K562 (cell line): ENCODE measurements around the gene CCDC82. TPM values are rescaled to one million over a fixed set of nuclear protein-coding genes. Genes with fewer than 3 reads are reported as not detected.

ENCODE experiments used
- ATAC-seq: fragments of 200-7000 bp; cut with Tn5 transposase; 3 replicates; pipeline ENCODE4 v1.9.1; 2020; ENCODE audit warnings: moderate library complexity
- BruUV-seq: library from RNA; stranded (reverse); fragments of 400-500 nt; replicated peaks from 2 replicates; lab custom pipeline; 2021; lab: Mats Ljungman, UMichigan
- CTCF ChIA-PET: fragments of 300-600 bp; formaldehyde crosslinking; extraction: SDS; loops from one replicate; lab custom pipeline; 2021; ENCODE audit warnings: low intra/inter-chr PET ratio; lab: Yijun Ruan, JAX
- POLR2A ChIA-PET: fragments of 300-600, 350-650 bp; sonication (Branson Sonifier 250); formaldehyde crosslinking; extraction: SDS; loops from one replicate; lab custom pipeline; 2021; ENCODE audit warnings: antibody characterized with exemption, inconsistent platforms; lab: Yijun Ruan, JAX
- DNase-seq, 4 experiments: peaks; one replicate each; pipeline versions ENCODE4 v3.0.0 to v3.0.0-alpha.2; 2011 to 2018; ENCODE audit warnings: low spot score in 3 of 4, mixed read lengths in 3 of 4; ENCODE audit errors: extremely low read depth in 1 of 4
- FAIRE-seq: peaks from 2 replicates; lab custom pipeline; 2011; peaks lifted over from hg19 to GRCh38; lab: Jason Lieb, UNC
- H2AFZ ChIP-seq: 2 replicates; pipeline ENCODE4 v1.6.0; 2011; ENCODE audit warnings: low read depth, low read length, control low read depth, inconsistent platforms
- H3K27ac ChIP-seq: fragments of 200-600 bp; 3 replicates; pipeline ENCODE4 v1.8.0; 2011; ENCODE audit warnings: low read depth, mild to moderate bottlenecking, control low read depth, inconsistent platforms, low read length, moderate library complexity, mixed read lengths; ENCODE audit errors: extremely low read depth
- H3K27me3 ChIP-seq, 2 experiments: fragments of 300-600 bp in 1 of 2; 2 replicates in 1 of 2; 3 replicates in 1 of 2; pipeline versions ENCODE4 v1.6.0 to v1.8.0; 2011; ENCODE audit warnings: inconsistent platforms in 2 of 2, low read length in 2 of 2, mild to moderate bottlenecking in 1 of 2, mixed read lengths in 1 of 2, moderate library complexity in 1 of 2; ENCODE audit not compliant: control insufficient read depth in 2 of 2, insufficient read depth in 2 of 2
- H3K36me3 ChIP-seq: fragments of 300-600 bp; 3 replicates; pipeline ENCODE4 v1.8.0; 2011; ENCODE audit warnings: mild to moderate bottlenecking, low read length, inconsistent platforms; ENCODE audit not compliant: control insufficient read depth, insufficient read depth
- H3K4me1 ChIP-seq, 2 experiments: fragments of 200-600 bp in 1 of 2; replicated peaks in 1 of 2; 2 replicates in 1 of 2; 3 replicates in 1 of 2; pipeline versions ENCODE4 v1.5.1 to v1.8.0; 2011; ENCODE audit warnings: inconsistent platforms in 2 of 2, low read length in 2 of 2, mild to moderate bottlenecking in 1 of 2, mixed read lengths in 1 of 2, moderate library complexity in 1 of 2; ENCODE audit not compliant: control insufficient read depth in 2 of 2, insufficient read depth in 2 of 2
- H3K4me2 ChIP-seq: 2 replicates; pipeline ENCODE4 v1.6.1; 2011; ENCODE audit warnings: low read length, control low read depth, inconsistent platforms, mixed read lengths; ENCODE audit not compliant: insufficient read depth
- H3K4me3 ChIP-seq: fragments of 200-600 bp; sonication (generic), shearing (Covaris generic); 2 replicates; pipeline ENCODE4 v1.5.1; 2016; ENCODE audit warnings: control low read depth, inconsistent platforms
- H3K79me2 ChIP-seq: fragments of 200-600 bp; 3 replicates; pipeline ENCODE4 v1.8.0; 2011; ENCODE audit warnings: low read length, inconsistent platforms; ENCODE audit not compliant: control insufficient read depth, insufficient read depth
- H3K9ac ChIP-seq, 2 experiments: 2 replicates each; pipeline versions ENCODE4 v1.6.0 to v1.6.1; 2011; ENCODE audit warnings: low read depth in 2 of 2, low read length in 2 of 2, control low read depth in 1 of 2, inconsistent platforms in 1 of 2, mild to moderate bottlenecking in 1 of 2, mixed read lengths in 1 of 2; ENCODE audit not compliant: insufficient read depth in 1 of 2
- H3K9me1 ChIP-seq: one replicate; pipeline ENCODE4 v1.6.0; 2011; ENCODE audit warnings: inconsistent platforms, mild to moderate bottlenecking, low read length, moderate library complexity; ENCODE audit not compliant: control insufficient read depth, insufficient read depth
- H3K9me3 ChIP-seq: replicated peaks from 2 replicates; pipeline ENCODE4 v1.5.1; 2011; ENCODE audit warnings: low read depth, low read length, inconsistent platforms; ENCODE audit not compliant: control insufficient read depth, insufficient read depth
- H4K20me1 ChIP-seq: replicated peaks from 2 replicates; pipeline ENCODE4 v1.6.1; 2011; ENCODE audit warnings: low read length, inconsistent platforms, mixed read lengths; ENCODE audit not compliant: control insufficient read depth, insufficient read depth
- E2F4 ChIP-seq: sonication (generic); formaldehyde crosslinking; IDR thresholded peaks from 2 replicates; pipeline ENCODE4 v1.8.0; 2022; ENCODE audit warnings: mild to moderate bottlenecking, low read depth, missing genetic modification reagents
- GATAD2A ChIP-seq: fragments of 450-650 bp; IDR thresholded peaks from 2 replicates; pipeline ENCODE4 v1.6.1; 2017
- HDAC1 ChIP-seq, 2 experiments: fragments of 450-650 bp; IDR thresholded peaks; 2 replicates each; pipeline ENCODE4 v1.6.1; 2016 to 2017; ENCODE audit warnings: inconsistent platforms in 1 of 2, mild to moderate bottlenecking in 1 of 2, moderate library complexity in 1 of 2
- LEF1 ChIP-seq: fragments of 450-650 bp; IDR thresholded peaks from 2 replicates; pipeline ENCODE4 v1.6.1; 2016; ENCODE audit warnings: mild to moderate bottlenecking
- MCM5 ChIP-seq: fragments of 450-650 bp; IDR thresholded peaks from 2 replicates; pipeline ENCODE4 v1.6.1; 2016; ENCODE audit warnings: low read depth
- PCBP2 ChIP-seq: fragments of 200-400 bp; formaldehyde crosslinking; IDR thresholded peaks from 2 replicates; pipeline ENCODE4 v1.6.1; 2018; ENCODE audit warnings: low read length, low read depth, mild to moderate bottlenecking, moderate library complexity; ENCODE audit not compliant: poor library complexity, severe bottlenecking
- PPARD ChIP-seq: fragments of 250-450 bp; sonication (Bioruptor Pico); IDR thresholded peaks from 2 replicates; pipeline ENCODE4 v1.8.0; 2022; ENCODE audit warnings: inconsistent platforms, mild to moderate bottlenecking, moderate library complexity
- RBBP5 ChIP-seq: fragments of 200-600 bp; sonication (generic); IDR thresholded peaks from 2 replicates; pipeline ENCODE4 v1.6.1; 2012; ENCODE audit warnings: borderline replicate concordance, mild to moderate bottlenecking, low read length, control low read depth, inconsistent platforms; ENCODE audit not compliant: insufficient read depth, poor library complexity, severe bottlenecking
- SIN3A ChIP-seq, 2 experiments: fragments of 150-350 bp in 1 of 2; IDR thresholded peaks; 2 replicates each; pipeline ENCODE4 v1.6.1; 2011 to 2016; ENCODE audit warnings: borderline replicate concordance in 2 of 2, low read depth in 2 of 2, low read length in 2 of 2, mild to moderate bottlenecking in 2 of 2, moderate library complexity in 2 of 2; ENCODE audit not compliant: control insufficient read depth in 1 of 2
- SIN3B ChIP-seq: fragments of 450-650 bp; IDR thresholded peaks from 2 replicates; pipeline ENCODE4 v1.6.1; 2017; ENCODE audit warnings: low read depth, mild to moderate bottlenecking, moderate library complexity
- SMARCA4 ChIP-seq: fragments of 450-650 bp; IDR thresholded peaks from 2 replicates; pipeline ENCODE4 v1.6.1; 2016
- SMARCB1 ChIP-seq: IDR thresholded peaks from 2 replicates; pipeline ENCODE4 v1.6.1; 2011; ENCODE audit warnings: improper control_type of control experiment, low read depth; ENCODE audit not compliant: insufficient read length
- TCF3 ChIP-seq: sonication (generic); formaldehyde crosslinking; IDR thresholded peaks from 2 replicates; pipeline ENCODE4 v1.4.0; 2020; ENCODE audit warnings: mild to moderate bottlenecking, missing genetic modification reagents
- ZC3H4 ChIP-seq: sonication (generic); formaldehyde crosslinking; IDR thresholded peaks from 2 replicates; pipeline ENCODE4 v1.9.0; 2021; ENCODE audit warnings: missing genetic modification reagents, borderline replicate concordance
- ZNF217 ChIP-seq: sonication (generic); formaldehyde crosslinking; IDR thresholded peaks from 2 replicates; pipeline ENCODE4 v1.8.0; 2022; ENCODE audit warnings: mild to moderate bottlenecking, missing genetic modification reagents
- ZNF766 ChIP-seq: fragments of 200-800 bp; sonication (Bioruptor generic); conservative IDR thresholded peaks from 2 replicates; pipeline ENCODE4 v1.6.1; 2016; ENCODE audit warnings: missing genetic modification characterization, missing compliant biosample characterization
- WGBS: fragments of 100-300 bp; shearing (Covaris generic); methylation state at CpG from one replicate; pipeline ENCODE4 v1.1.6; 2016; ENCODE audit warnings: low coverage, mixed read lengths; ENCODE audit not compliant: insufficient coverage; ENCODE audit errors: missing lambda C conversion rate; 5-methylcytosine and 5-hydroxymethylcytosine counted together
- in situ Hi-C: fragments of 300-500 bp; cut with MboI; formaldehyde crosslinking; loops from 4 replicates; pipeline ENCODE4 v1.15.0; 2018; ENCODE audit warnings: inconsistent platforms, mixed read lengths
- intact Hi-C: fragments of 100-400 bp; cut with micrococcal nuclease; formaldehyde crosslinking; loops from 2 replicates; pipeline ENCODE4 v1.14.2; 2022
- polyA plus RNA-seq, 8 experiments: library from polyadenylated mRNA; depleted of rRNA in 4 of 8; stranded (reverse) in 5 of 8; unstranded in 3 of 8; fragments of >200 nt; fragmentation: Nextera tagmentation in 2 of 8; fragmentation: Illumina TruSeq in 1 of 8; extraction: Ambion mirVana in 2 of 8; extraction: Trizol in 1 of 8; gene quantifications; 2 replicates each; pipeline versions ENCODE4 v1.2.1 to v1.2.3, GENCODE V29; 2011 to 2014; ENCODE audit warnings: inconsistent platforms in 1 of 8, missing spikeins in 1 of 8
- total RNA-seq, 7 experiments: library from RNA; depleted of rRNA in 6 of 7; stranded (reverse); fragments of >200 nt in 6 of 7; fragmentation: Illumina TruSeq in 2 of 7; extraction: Trizol in 2 of 7; gene quantifications; 2 replicates each; pipeline versions ENCODE4 v1.2.1 to v1.2.3, GENCODE V29; 2011 to 2021; ENCODE audit warnings: low replicate concordance in 1 of 7

Gene CCDC82
- total and polyA plus RNA-seq, 9 of the 15 experiments (the other 6 are each of a cell fraction or from before 2014, with no cell fraction given): 12.5 to 51.3 (median 24.5) TPM

GRCh38 chr11:96328395-96329010 lies 61.2 kb downstream of the CCDC82 start (continued):
- TF ChIP-seq RBBP5: peak; percentile 21
- peak; percentile 81 for TF ChIP-seq LEF1
- TF ChIP-seq SMARCA4: peak; percentile 71
- no peak for TF ChIP-seq E2F4 (CRISPR knock-in tag)
- peak in 1 of 2 experiments; percentile 23; a peak in 1 of 4 replicates for TF ChIP-seq HDAC1 (IDR thresholded peaks at IDR 0.05)
- TF ChIP-seq, all 486 proteins: peak for 41

- CTCF ChIA-PET: no interaction called here
- Histone ChIP-seq H3K4me2 (no peak overlapping the region), H3K36me3 (no peaks in the 10 kb centered on the region), H3K4me1 (peaks cover 25 to 67% of the 10 kb centered on the region in 2 experiments; a peak in 4 of 5 replicates), H4K20me1 (no peaks in the 10 kb centered on the region), H3K27me3 (no peaks in the 10 kb centered on the region), H2AFZ (no peak overlapping the region), H3K9me1 (no peaks in the 10 kb centered on the region), H3K27ac (no peak overlapping the region), H3K9ac (no peak overlapping the region), H3K9me3 (no peaks in the 10 kb centered on the region), H3K79me2 (peaks cover 72% of the 10 kb centered on the region), H3K4me3 (no peak overlapping the region)
- BruUV-seq: no TSS peak
- ATAC-seq: no peak
- no peak for DNase-seq
- 58% methylated on average over 7 of the region's 7 CpGs for WGBS
- in situ Hi-C loops (no loop called here), intact Hi-C loops (no loop called here)
- FAIRE-seq: no peak
- POLR2A ChIA-PET: interaction anchor here (0.7 to 2.8 kb wide), 3 partner anchors 10 to 256 kb away, joined by 4 to 12 read pairs (median 5); no protein-coding TSS in a partner anchor
- TF ChIP-seq SIN3A (IDR thresholded peaks at IDR 0.05; ENCODE audit: borderline replicate concordance in 2 of 2, control insufficient read depth in 1 of 2, low read depth in 2 of 2, low read length in 2 of 2): no peak
- no peak for TF ChIP-seq SMARCB1
- TF ChIP-seq TCF3: no peak
- no peak for TF ChIP-seq ZNF217 (CRISPR knock-in tag)
- TF ChIP-seq GATAD2A: no peak
- TF ChIP-seq SIN3B: no peak
- TF ChIP-seq PPARD: no peak
- TF ChIP-seq ZNF766: no peak
- TF ChIP-seq PCBP2: no peak
- no peak for TF ChIP-seq MCM5
- TF ChIP-seq ZC3H4 (CRISPR knock-in tag): no peak
Observed at GRCh38 chr11:96326959-96327358, 62.8 kb downstream of the CCDC82 start.
